Cardiac septum (tissue), 1 donor: Measurements from ENCODE around the gene VN1R5. TPM values are rescaled to one million over a fixed set of nuclear protein-coding genes. Genes with fewer than 3 reads are reported as not detected.
"Not testable (repeated sequence)": the region's sequence is repeated elsewhere in the genome, so short reads cannot be mapped to it uniquely, and the experiment has no call there.

ENCODE experiments used
- DNase-seq: peaks from one replicate; pipeline ENCODE4 v3.0.0-alpha.2; 2020; ENCODE audit warnings: low spot score
- intact Hi-C: fragments of 100-400 bp; cut with DNase I; formaldehyde crosslinking; loops from one replicate; pipeline ENCODE4 v1.14.0; 2022
- long read RNA-seq: library from polyadenylated mRNA; unstranded; transcript quantifications from one replicate; pipeline ENCODE4 v2.0.0, GENCODE V29; 2021
- total RNA-seq: library from RNA; stranded (reverse); fragmentation: NEBNext Ultra II Directional; extraction: Animal tissue kit (Norgen Biotek cat#: 25700); gene quantifications from one replicate; pipeline ENCODE4 v1.2.1, GENCODE V29; 2021
- donor health status: DM: no; HTN: no; CAD: no.

Gene VN1R5
- total RNA-seq: not detected
- long read RNA-seq: 0 reads

DNA sequence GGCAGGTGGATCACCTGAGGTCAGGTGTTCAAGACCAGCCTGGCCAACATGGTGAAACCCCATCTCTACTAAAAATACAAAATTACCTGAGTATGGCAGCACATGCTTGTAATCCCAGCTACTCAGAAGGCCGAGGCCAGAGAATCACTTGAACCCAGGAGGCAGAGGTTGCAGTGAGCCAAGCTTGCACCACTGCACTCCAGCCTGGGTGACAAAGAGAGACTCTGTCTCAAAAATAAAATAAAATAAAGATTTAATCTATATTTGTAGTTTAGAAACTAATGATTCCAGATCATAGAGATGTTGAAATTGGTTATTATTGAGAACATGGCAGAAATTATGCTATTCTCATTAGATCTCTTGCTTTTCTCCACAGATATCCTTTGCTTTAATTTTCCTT, at the start of gene VN1R5:
TSS of gene VN1R5 (plus strand) at position 301 of the 400 bp plus-strand sequence.
- DNase-seq, intact Hi-C loops: not testable (repeated sequence)

GRCh38 chr1:247209396-247209795, 46.5 kb upstream of the VN1R5 start:
- intact Hi-C loops: no loop called here
- no peak for DNase-seq

DNA sequence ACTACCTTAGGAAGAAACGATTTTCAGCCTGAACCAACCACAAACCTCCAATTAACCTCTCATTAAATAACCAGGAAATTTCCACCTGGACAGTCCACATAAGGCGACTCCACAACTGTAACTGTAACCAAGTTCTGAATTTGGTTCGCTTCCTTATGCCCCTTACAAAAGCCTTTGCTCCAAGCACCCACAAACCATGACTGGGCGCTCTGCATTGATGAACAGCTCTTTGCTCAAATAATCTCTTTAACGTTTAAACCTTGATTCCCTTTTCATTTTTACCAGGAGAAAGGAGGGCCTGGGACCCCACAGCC, 45.9 kb upstream of the VN1R5 start:
- no peak for DNase-seq
- intact Hi-C loops: loop anchor here (5.0 kb wide), 1 partner anchor 98 kb away; no protein-coding TSS in a partner anchor

- peak; percentile 99 for DNase-seq
- intact Hi-C loops: loop anchor here (5.0 kb wide), 1 partner anchor 98 kb away; no protein-coding TSS in a partner anchor
Observed at GRCh38 chr1:247210376-247211117, 45.3 kb upstream of the VN1R5 start.

DNA sequence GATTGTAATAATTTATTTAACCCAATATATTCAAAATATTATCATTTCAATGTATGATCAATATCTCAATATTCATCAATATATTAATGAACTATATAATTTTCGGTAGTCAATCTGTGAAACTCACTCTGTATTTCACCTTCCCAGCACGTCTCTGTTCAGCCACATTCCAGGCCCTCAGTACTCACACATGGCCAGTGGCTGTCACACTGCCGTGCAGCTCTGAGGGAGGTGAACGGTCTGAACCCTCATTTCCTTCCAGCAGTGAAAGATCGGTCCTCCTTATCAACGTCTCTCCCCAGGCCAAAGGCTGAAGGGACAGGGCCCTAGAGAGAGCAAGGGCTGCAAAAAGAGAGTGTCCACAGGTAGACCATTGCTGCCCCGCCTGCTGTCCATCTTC, 44.5 kb upstream of the VN1R5 start:
- intact Hi-C loops: loop anchor here (5.0 kb wide), 1 partner anchor 99 kb away; no protein-coding TSS in a partner anchor
- DNase-seq: no peak

DNA sequence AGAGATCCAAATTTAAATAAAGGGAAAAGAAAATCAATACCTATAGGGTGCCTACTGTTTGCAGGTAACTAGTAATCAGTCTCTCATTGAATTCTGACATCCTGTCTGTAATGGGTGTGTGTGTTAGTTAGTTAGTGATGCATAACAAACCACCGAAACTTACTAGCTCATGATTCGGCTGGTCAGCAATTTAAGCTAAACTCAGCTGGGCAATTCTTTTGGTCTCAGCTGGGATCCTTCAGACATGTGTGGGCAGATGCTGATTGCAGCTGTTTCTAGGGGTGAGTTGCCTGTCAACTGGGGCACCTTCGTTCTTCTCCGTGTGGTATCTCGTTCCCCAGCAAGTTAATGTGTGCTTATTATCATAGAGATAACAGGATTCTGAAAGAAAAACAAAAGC, 43.9 kb upstream of the VN1R5 start:
- intact Hi-C loops: loop anchor here (5.0 kb wide), 1 partner anchor 100 kb away; no protein-coding TSS in a partner anchor
- no peak for DNase-seq

GRCh38 chr1:247212627-247213617, 43.0 kb upstream of the VN1R5 start:
- DNase-seq: no peak
- intact Hi-C loops: loop anchor here (5.0 kb wide), 1 partner anchor 101 kb away; no protein-coding TSS in a partner anchor

- no peak for DNase-seq
- intact Hi-C loops: no loop called here
Observed at GRCh38 chr1:247216261-247216660, 39.6 kb upstream of the VN1R5 start.

DNA sequence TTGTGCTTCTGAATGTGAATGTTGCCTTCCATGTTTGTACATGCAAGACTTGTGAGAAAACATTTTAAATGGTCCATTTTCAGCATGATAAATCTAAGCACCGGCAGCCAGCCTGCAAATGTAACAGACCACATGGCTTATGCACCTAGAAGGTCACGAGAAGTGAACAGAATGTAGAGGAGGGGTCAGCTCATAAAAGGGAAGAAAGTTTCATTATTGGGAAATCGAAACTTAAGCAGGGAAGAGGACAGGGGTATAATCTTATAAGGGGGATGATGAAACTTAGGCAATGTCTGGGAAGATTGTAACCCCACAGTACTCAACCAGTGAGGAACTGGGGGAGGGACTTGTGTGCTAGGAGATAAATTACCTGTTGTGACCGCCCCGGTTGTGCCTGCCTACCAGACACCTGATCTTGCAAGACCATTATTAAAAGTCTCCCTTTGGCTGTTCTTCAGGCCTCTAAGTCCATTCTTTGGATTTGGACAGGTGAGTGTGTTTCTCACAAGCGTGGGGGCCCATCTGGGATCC, 37.7 kb upstream of the VN1R5 start:
- no peak for DNase-seq
- intact Hi-C loops: no loop called here

DNA sequence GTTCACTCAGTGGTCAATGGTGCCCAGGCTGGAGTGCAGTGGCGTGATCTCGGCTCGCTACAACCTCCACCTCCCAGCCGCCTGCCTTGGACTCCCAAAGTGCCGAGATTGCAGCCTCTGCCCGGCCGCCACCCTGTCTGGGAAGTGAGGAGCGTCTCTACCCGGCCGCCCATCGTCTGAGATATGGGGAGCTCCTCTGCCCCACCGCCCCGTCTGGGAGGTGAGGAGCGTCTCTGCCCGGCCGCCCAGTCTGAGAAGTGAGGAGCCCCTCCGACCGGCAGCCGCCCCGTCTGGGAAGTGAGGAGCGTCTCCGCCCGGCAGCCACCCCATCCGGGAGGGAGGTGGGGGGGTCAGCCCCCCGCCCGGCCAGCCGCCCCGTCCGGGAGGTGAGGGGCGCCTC, 35.6 kb upstream of the VN1R5 start:
- intact Hi-C loops, DNase-seq: not testable (repeated sequence)

DNA sequence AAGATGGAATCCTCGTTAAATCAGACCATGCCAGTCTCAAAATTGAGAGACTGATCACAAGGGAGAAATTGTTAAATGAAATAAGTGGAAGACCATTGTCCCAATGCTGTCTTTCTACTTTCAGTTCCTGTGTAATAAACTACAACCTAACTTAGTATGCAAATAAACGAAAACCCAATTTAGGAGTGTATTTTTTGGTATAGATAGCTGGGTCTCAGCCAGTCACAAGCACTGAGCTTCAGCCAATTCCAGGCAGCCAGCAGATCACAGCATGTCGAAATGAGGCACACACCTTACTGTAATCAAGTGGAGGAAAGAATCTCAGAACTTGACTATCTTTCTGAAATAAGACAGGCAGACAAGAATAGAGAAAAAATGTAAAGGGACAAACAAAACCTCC, 33.0 kb upstream of the VN1R5 start:
- intact Hi-C loops: no loop called here
- no peak for DNase-seq

GRCh38 chr1:247224822-247225221, 31.1 kb upstream of the VN1R5 start:
- intact Hi-C loops: no loop called here
- no peak for DNase-seq

- DNase-seq: no peak
- intact Hi-C loops: no loop called here
Observed at GRCh38 chr1:247228133-247228532, 27.7 kb upstream of the VN1R5 start.

DNA sequence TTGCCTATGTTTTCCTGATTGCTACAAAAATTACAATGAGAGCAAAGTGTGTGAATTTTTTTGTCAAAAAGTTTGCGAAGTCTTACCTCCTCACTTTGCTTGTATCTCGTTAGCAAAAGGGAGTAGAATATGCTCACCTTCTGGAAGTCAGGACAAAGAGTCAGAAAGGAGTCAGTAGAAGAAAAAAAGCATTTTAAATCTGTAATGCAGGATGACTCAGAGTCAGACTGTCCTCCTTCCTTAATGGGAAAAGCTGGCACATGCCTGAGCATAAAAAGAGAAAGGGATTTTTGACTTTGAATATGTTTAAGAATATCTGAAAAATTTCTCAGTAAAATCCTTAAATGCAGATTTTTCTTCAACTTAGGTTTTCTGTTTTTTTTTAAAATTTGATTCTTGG, 14.2 kb upstream of the VN1R5 start:
- DNase-seq: no peak
- intact Hi-C loops: no loop called here

GRCh38 chr1:247243524-247244137, 12.2 kb upstream of the VN1R5 start:
- intact Hi-C loops: no loop called here
- no peak for DNase-seq

DNA sequence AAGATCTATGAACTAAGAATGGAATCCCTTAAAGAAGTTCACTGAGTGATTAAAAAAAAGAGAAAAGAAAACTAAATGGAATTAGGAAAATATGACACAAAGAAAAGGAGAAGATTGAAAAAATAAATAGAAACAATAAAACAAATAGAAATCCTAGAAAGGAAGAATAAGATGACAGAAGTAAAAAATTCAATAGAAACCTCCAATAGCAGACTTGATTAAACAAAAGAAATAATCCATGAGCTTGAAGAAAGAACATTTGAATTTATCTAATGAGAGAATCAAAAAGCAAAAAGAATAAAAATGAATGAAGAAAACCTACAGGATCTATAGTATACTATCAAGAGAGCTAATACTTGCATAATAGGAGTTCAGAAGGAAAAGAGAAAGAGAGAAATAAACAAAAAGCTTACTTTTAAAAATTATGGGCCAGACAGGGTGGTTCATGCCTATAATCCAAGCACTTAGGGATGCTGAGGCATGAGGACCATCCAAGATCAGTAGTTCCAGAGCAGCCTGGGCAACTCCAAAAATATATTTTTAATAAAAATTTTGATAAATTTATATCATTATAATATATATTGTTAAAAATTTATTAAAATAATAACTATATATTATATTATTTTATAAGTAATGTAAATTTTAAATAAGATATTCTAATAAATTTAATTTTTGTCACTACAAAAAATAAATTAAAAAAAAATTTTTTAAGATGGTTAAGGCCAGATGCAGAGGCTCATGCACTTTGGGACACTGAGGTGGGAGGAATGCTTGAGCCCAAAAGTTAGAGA, 9.4 kb upstream of the VN1R5 start:
- intact Hi-C loops: no loop called here
- no peak for DNase-seq

- DNase-seq: no peak
- intact Hi-C loops: no loop called here
Observed at GRCh38 chr1:247247568-247247967, 8.3 kb upstream of the VN1R5 start.

- DNase-seq: no peak
- intact Hi-C loops: no loop called here
Observed at GRCh38 chr1:247266053-247266452, 10.2 kb downstream of the VN1R5 start.
